ENCODE results near the gene GPR146. TPM values are rescaled to one million over a fixed set of nuclear protein-coding genes. Genes with fewer than 3 reads are reported as not detected.
A peak's percentile ranks its signal among the peaks of the same experiment; 100 is the strongest.

The GPR146 gene
- total RNA-seq, 3 donors from 2014 or later, result 24.1 to 56.8 (median 43.6) TPM

- peaks cover 0 to 4% of the 10 kb centered on the region in 2 donors for H3K4me1 ChIP-seq
- TF ChIP-seq POLR2AphosphoS5 (IDR thresholded peaks at IDR 0.05) (no peak), POLR2A (IDR thresholded peaks at IDR 0.05) (no peak)
- TF ChIP-seq, protein P1, sequence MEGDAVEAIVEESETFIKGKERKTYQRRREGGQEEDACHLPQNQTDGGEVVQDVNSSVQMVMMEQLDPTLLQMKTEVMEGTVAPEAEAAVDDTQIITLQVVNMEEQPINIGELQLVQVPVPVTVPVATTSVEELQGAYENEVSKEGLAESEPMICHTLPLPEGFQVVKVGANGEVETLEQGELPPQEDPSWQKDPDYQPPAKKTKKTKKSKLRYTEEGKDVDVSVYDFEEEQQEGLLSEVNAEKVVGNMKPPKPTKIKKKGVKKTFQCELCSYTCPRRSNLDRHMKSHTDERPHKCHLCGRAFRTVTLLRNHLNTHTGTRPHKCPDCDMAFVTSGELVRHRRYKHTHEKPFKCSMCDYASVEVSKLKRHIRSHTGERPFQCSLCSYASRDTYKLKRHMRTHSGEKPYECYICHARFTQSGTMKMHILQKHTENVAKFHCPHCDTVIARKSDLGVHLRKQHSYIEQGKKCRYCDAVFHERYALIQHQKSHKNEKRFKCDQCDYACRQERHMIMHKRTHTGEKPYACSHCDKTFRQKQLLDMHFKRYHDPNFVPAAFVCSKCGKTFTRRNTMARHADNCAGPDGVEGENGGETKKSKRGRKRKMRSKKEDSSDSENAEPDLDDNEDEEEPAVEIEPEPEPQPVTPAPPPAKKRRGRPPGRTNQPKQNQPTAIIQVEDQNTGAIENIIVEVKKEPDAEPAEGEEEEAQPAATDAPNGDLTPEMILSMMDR (IDR thresholded peaks at IDR 0.05), result no peak
- H3K36me3 ChIP-seq, result no peaks in the 10 kb centered on the region
- peak in 1 of 2 donors; percentile 41 for DNase-seq (ENCODE audit: low spot score in 2 of 2)
- H3K27me3 ChIP-seq, result no peaks in the 10 kb centered on the region
- no peak overlapping the region for H3K27ac ChIP-seq
- H3K9me3 ChIP-seq, result no peaks in the 10 kb centered on the region
- peak overlapping the region in 1 of 3 donors; percentile 39 for H3K4me3 ChIP-seq
- intact Hi-C loops (cut with DNase I; ENCODE audit: low total_unique reads), result no loop called here
These were observed 57.5 kb downstream of the GPR146 start for GRCh38 chr7:1101563-1102431.

DNA sequence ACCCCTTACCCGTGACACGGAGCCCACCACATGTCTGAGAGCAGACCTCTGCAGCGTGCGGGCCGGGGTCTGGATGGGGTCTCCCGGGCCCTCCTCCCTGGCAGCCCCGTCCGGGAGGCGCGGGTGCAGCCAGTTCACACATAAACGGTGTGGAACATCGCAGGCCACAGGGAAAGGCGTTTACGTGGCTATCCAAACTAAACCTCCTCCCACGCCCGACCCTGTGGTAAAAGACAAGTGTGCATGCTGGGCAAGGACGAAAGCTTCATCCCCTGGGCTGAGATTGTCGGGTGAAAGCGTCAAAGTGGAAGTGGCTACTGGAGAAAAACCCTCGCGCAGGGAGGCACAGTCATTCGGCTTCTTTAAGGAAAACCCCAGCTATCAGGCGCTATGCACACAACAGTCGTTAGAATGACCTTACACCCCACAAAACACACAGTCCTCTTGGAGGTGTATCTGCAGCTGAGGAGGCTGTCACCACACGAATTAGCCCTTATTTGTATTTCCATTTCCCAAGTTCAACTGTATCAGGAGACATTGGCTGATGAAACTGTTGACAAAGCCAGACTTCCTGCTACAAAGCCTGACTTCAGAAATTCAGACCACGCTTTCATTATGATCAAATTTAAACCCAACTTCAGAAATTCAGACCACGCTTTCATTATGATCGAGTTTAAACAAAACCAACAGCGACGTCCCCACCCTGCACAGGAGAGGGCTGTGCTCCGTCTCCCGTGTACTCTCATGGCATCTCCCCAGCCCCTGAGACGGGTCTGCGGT is 58.9 kb downstream of the GPR146 start:
- H3K4me1 ChIP-seq, result peaks cover 0 to 4% of the 10 kb centered on the region in 2 donors
- H3K4me3 ChIP-seq, result no peak overlapping the region
- H3K27ac ChIP-seq, result no peak overlapping the region
- H3K27me3 ChIP-seq, result no peaks in the 10 kb centered on the region
- no peaks in the 10 kb centered on the region for H3K36me3 ChIP-seq
- TF ChIP-seq POLR2AphosphoS5 (IDR thresholded peaks at IDR 0.05) (no peak), POLR2A (IDR thresholded peaks at IDR 0.05) (no peak)
- TF ChIP-seq, protein P1 (IDR thresholded peaks at IDR 0.05), result no peak
- H3K9me3 ChIP-seq, result no peaks in the 10 kb centered on the region
- intact Hi-C loops (cut with DNase I; ENCODE audit: low total_unique reads), result no loop called here
- no peak for DNase-seq (ENCODE audit: low spot score in 2 of 2)

DNA sequence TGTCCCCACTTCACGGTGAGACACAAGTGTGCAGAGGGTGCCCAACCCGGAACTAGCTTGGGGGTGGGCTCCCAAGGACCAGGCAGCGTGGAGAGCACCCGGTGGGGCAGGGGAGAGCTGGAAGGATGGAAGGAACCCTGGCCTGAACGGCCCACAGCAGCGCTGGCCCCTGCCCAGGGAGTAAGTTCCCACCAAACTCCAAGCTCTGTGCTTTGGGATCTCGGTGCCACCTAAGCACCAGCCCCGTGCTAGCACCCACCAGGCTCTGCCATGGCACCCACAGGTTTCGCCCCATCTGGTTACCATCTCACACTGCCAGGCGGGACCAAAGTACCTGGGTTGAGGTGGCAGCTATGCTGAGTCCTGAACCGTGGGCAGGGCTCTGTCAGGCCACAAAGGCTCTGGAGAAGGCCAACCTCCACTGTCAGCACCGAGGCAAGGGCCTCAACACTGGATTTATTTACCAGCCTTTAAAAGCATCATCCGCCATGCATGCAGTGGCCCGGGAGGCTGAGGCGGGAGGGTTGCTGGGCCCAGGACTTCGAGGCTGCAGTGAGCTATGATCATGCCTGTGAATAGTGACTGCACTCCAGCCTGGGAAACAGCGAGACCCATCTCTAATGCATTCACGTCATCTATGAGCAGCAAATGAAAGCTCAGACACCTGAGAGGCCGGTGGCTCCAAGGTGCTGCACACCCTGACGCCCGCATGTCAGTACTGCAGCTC is 59.6 kb downstream of the GPR146 start:
- TF ChIP-seq, protein P1 (IDR thresholded peaks at IDR 0.05), result no peak
- no peak for TF ChIP-seq POLR2A (IDR thresholded peaks at IDR 0.05)
- TF ChIP-seq POLR2AphosphoS5 (IDR thresholded peaks at IDR 0.05), result no peak
- Histone ChIP-seq H3K9me3 (no peaks in the 10 kb centered on the region), H3K4me1 (peaks cover 0 to 4% of the 10 kb centered on the region in 2 donors), H3K27ac (no peak overlapping the region), H3K4me3 (no peak overlapping the region), H3K36me3 (no peaks in the 10 kb centered on the region), H3K27me3 (no peaks in the 10 kb centered on the region)
- intact Hi-C loops (cut with DNase I; ENCODE audit: low total_unique reads), result no loop called here
- DNase-seq (ENCODE audit: low spot score in 2 of 2), result no peak

GRCh38 chr7:1104516-1105179 is 60.3 kb downstream of the GPR146 start:
- no peaks in the 10 kb centered on the region for H3K9me3 ChIP-seq
- TF ChIP-seq, protein P1 (IDR thresholded peaks at IDR 0.05), result no peak
- TF ChIP-seq POLR2A (IDR thresholded peaks at IDR 0.05) (no peak), POLR2AphosphoS5 (IDR thresholded peaks at IDR 0.05) (no peak)
- no peak overlapping the region for H3K27ac ChIP-seq
- DNase-seq (ENCODE audit: low spot score in 2 of 2), result no peak
- intact Hi-C loops (cut with DNase I; ENCODE audit: low total_unique reads), result no loop called here
- H3K27me3 ChIP-seq, result no peaks in the 10 kb centered on the region
- H3K4me1 ChIP-seq, result peaks cover 0 to 4% of the 10 kb centered on the region in 2 donors
- H3K36me3 ChIP-seq, result no peaks in the 10 kb centered on the region
- H3K4me3 ChIP-seq, result no peak overlapping the region
